NB4 (cell line): ENCODE results near the gene FPR2.

ENCODE experiments used
- MAX ChIP-seq: IDR thresholded peaks from 2 replicates; pipeline ENCODE4 v1.6.1; 2011; ENCODE audit warnings: low read depth, low read length
- MYC ChIP-seq: IDR thresholded peaks from 2 replicates; pipeline ENCODE4 v1.6.1; 2011; ENCODE audit warnings: low read depth, low read length
- POLR2A ChIP-seq: IDR thresholded peaks from 2 replicates; pipeline ENCODE4 v1.6.1; 2011; ENCODE audit warnings: mild to moderate bottlenecking; ENCODE audit not compliant: insufficient read length; ENCODE audit errors: extremely low read depth
- TF ChIP-seq, protein P1 (sequence below): IDR thresholded peaks from one replicate; pipeline ENCODE4 v1.5.1; 2012; ENCODE audit warnings: low read depth, low read length

- TF ChIP-seq, protein P1, sequence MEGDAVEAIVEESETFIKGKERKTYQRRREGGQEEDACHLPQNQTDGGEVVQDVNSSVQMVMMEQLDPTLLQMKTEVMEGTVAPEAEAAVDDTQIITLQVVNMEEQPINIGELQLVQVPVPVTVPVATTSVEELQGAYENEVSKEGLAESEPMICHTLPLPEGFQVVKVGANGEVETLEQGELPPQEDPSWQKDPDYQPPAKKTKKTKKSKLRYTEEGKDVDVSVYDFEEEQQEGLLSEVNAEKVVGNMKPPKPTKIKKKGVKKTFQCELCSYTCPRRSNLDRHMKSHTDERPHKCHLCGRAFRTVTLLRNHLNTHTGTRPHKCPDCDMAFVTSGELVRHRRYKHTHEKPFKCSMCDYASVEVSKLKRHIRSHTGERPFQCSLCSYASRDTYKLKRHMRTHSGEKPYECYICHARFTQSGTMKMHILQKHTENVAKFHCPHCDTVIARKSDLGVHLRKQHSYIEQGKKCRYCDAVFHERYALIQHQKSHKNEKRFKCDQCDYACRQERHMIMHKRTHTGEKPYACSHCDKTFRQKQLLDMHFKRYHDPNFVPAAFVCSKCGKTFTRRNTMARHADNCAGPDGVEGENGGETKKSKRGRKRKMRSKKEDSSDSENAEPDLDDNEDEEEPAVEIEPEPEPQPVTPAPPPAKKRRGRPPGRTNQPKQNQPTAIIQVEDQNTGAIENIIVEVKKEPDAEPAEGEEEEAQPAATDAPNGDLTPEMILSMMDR, result no peak
- TF ChIP-seq POLR2A (no peak), MYC (no peak), MAX (no peak)
Observed at GRCh38 chr19:51808333-51808986, 47.5 kb downstream of the FPR2 start.
